ENCODE data around the gene C17orf58.

The C17orf58 gene

DNA sequence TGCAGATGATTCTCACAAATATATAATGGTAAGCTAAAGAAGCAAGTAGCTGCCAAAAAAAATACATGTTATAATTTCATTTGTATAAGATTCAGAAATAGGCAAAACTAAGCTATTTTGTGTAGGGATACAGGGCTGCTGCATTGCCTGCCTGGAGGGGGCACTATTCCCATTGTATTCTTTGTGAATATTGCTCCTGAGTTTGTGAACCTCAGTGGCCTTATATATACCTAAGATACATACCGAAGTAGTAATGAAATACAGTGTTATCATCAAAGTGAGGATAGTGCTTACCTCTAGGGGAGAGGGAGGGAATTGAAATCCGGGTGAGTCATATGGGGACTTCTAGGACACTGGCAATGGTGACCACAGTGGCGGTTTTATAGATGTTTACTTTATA is 53.5 kb downstream of the C17orf58 start:
- Histone ChIP-seq H3K79me2 (no peaks in the 10 kb centered on the region), H3K9me3 (ENCODE audit: control insufficient read depth, low read length) (no peaks in the 10 kb centered on the region), H3K27me3 (ENCODE audit: control insufficient read depth, insufficient read depth, low read length) (no peaks in the 10 kb centered on the region), H3K4me1 (no peaks in the 10 kb centered on the region), H3K27ac (no peak overlapping the region), H3K4me2 (ENCODE audit: low read length) (no peak overlapping the region), H3K4me3 (ENCODE audit: low read depth, low read length) (no peak overlapping the region), H2AFZ (no peak overlapping the region), H3K36me3 (ENCODE audit: control insufficient read depth, insufficient read depth, low read length) (no peaks in the 10 kb centered on the region), H3K9ac (no peak overlapping the region)
- TF ChIP-seq, protein P1, sequence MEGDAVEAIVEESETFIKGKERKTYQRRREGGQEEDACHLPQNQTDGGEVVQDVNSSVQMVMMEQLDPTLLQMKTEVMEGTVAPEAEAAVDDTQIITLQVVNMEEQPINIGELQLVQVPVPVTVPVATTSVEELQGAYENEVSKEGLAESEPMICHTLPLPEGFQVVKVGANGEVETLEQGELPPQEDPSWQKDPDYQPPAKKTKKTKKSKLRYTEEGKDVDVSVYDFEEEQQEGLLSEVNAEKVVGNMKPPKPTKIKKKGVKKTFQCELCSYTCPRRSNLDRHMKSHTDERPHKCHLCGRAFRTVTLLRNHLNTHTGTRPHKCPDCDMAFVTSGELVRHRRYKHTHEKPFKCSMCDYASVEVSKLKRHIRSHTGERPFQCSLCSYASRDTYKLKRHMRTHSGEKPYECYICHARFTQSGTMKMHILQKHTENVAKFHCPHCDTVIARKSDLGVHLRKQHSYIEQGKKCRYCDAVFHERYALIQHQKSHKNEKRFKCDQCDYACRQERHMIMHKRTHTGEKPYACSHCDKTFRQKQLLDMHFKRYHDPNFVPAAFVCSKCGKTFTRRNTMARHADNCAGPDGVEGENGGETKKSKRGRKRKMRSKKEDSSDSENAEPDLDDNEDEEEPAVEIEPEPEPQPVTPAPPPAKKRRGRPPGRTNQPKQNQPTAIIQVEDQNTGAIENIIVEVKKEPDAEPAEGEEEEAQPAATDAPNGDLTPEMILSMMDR (IDR thresholded peaks at IDR 0.05) = no peak
